Heart right ventricle (tissue), 16 donors: ENCODE results near the gene HOXB2. TPM values are rescaled to one million over a fixed set of nuclear protein-coding genes. Genes with fewer than 3 reads are reported as not detected.
A peak's percentile ranks its signal among the peaks of the same experiment; 100 is the strongest.

Experiments used
- ATAC-seq, 8 donors: fragments of 200-7000 bp; cut with Tn5 transposase; one replicate each; pipeline ENCODE4 v1.9.1; 2020; ENCODE audit warnings: mild to moderate bottlenecking in 8 of 8, moderate library complexity in 8 of 8, moderate number of reproducible peaks in 1 of 8
- DNase-seq, 2 donors: peaks; one replicate each; pipeline ENCODE4 v3.0.0-alpha.2; 2020
- H3K27ac ChIP-seq, 10 donors: fragments of 200-600 bp; sonication (generic) in 2 of 10; one replicate each; pipeline versions ENCODE4 v1.5.0 to v1.8.0; 2020 to 2022; ENCODE audit warnings: mild to moderate bottlenecking in 3 of 10
- H3K27me3 ChIP-seq, 7 donors: fragments of 200-600 bp; one replicate each; pipeline ENCODE4 v1.8.0; 2021 to 2022; ENCODE audit warnings: mild to moderate bottlenecking in 2 of 7
- H3K36me3 ChIP-seq, 9 donors: fragments of 200-600 bp; sonication (generic) in 1 of 9; one replicate each; pipeline versions ENCODE4 v1.5.0 to v1.8.0; 2020 to 2022; ENCODE audit warnings: mild to moderate bottlenecking in 2 of 9
- H3K4me1 ChIP-seq, 9 donors: fragments of 200-600 bp; sonication (generic) in 1 of 9; one replicate each; pipeline versions ENCODE4 v1.5.0 to v1.8.0; 2020 to 2022; ENCODE audit warnings: mild to moderate bottlenecking in 4 of 9
- H3K4me3 ChIP-seq, 10 donors: fragments of 200-600 bp; sonication (generic) in 2 of 10; one replicate each; pipeline versions ENCODE4 v1.5.0 to v1.8.0; 2020 to 2022; ENCODE audit warnings: mild to moderate bottlenecking in 7 of 10, moderate library complexity in 2 of 10
- H3K9me3 ChIP-seq, 11 donors: fragments of 200-600 bp in 10 of 11; sonication (generic) in 2 of 11; one replicate each; pipeline versions ENCODE4 v1.5.0 to v1.8.0; 2013 to 2022; ENCODE audit warnings: mild to moderate bottlenecking in 2 of 11, control low read depth in 1 of 11, moderate library complexity in 1 of 11
- WGBS, 2 donors: extraction: QIAGEN DNeasy Blood & Tissue Kit; methylation state at CpG; one replicate each; pipeline ENCODE4 v1.1.7; 2013; ENCODE audit warnings: inconsistent platforms in 1 of 2; 5-methylcytosine and 5-hydroxymethylcytosine counted together
- intact Hi-C, 10 donors: fragments of 100-400 bp; cut with DNase I; formaldehyde crosslinking; loops; one replicate each; pipeline versions ENCODE4 v1.11.1 to v1.14.2; 2022
- polyA plus RNA-seq, 2 donors: library from polyadenylated mRNA; stranded (reverse); fragments of 200-250 nt; gene quantifications; one replicate each; pipeline ENCODE4 v1.2.3, GENCODE V29; 2013
- total RNA-seq, 10 donors: library from RNA; stranded (reverse); fragmentation: NEBNext Ultra II Directional in 3 of 10; extraction: Animal tissue kit (Norgen Biotek cat#: 25700) in 3 of 10; gene quantifications; one replicate each; pipeline versions ENCODE4 v1.2.1 to v1.2.4, GENCODE V29; 2021 to 2023
- TF ChIP-seq, protein P1 (sequence below), 9 donors: fragments of 200-600 bp; sonication (generic) in 2 of 9; IDR thresholded peaks; one replicate each; pipeline versions ENCODE4 v1.5.0 to v1.8.0; 2021 to 2022; ENCODE audit warnings: antibody characterized with exemption in 9 of 9, mild to moderate bottlenecking in 5 of 9, moderate library complexity in 1 of 9
- donor health status: Arrhythmogenic right ventricular cardiomyopathy.
- donor health status: ischemic (EF 13 %, LVEDD 7.1; RV severe dilation, severe dysfunction).
- donor health status: healthy with polysubstance abuse.
- donor health status: DM: no; HTN: yes; CAD: no.
- donor health status: DM: no; HTN: no; CAD: no.
- donor health status: ischemic (EF 25% LVEDD 6.9; RV normal size, moderate dysfunction).
- donor health status: ischemic (EF 25% LVEDD 5.7; RV mildly dilated, moderate dysfunction).
- donor health status: healthy.
- donor health status: DM: yes; HTN: yes; CAD: no.
- donor health status: Ischemic cardiomyopathy.
- donor health status: ischemic (EF 35%, LVEDD 5.7; RV mildly dilated, moderate dysfunction).
- donor health status: nonischemic (EF 11% LVEDD 7.7; RV severe dilation, severe dysfunction).
- donor health status: DM: yes; HTN: yes; CAD: no.
- donor health status: PGD.
- donor health status: ischemic (EF 29% LVEDD 5.4; RV normal size, mild dysfunction).
- donor health status: nonischemic (EF 23%, LVEDD 6.1; RV moderate dilation, normal function).

The HOXB2 gene
- total and polyA plus RNA-seq, 12 donors = 0.47 to 7.9 (median 2.2) TPM

DNA sequence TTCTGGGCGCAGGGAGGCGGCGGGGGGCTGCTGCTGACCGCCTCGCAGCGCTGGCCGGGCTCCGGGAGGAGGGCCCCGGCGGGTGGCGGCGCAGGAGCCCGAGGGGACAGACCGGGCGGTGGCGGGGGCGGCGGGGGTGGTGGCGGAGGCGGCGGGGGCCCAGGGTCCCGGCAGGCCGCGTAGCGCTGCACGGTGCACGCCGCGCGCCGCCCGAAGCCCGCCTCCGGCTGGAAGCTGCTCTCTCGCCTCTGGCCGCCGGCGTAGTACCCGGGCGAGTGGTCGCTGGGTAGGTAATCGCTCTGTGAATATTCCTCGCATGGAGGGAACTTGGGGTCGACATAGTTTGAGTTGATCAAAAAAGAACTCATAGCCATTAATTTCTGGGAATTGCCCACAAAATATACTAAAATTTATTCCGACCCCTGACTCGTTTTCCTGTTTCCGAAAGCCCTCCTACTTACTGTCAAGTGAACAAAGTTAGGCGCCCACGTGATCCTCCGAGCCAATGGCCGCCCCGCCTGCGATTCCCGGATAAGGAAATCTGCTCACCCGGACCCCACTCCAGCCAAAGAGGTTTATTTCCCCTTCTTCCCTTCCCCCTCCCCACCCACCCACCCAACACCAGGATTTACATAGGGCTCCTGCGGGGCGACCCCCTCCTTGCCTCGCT is 33.2 kb upstream of the HOXB2 start, which contains the start of gene HOXB4:
Gene HOXB4 (minus strand): TSS at position 405 of the 670 bp plus-strand sequence. CDS start 31 bp downstream, at position 374.
- DNase-seq (peak; percentile 20 to 52), ATAC-seq (peak in 6 of 8 donors; percentile 26 to 73 (median 56))
- Histone ChIP-seq H3K9me3 (no peaks in the 10 kb centered on the region), H3K4me1 (peaks cover 0 to 52% (median 7%) of the 10 kb centered on the region in 9 donors), H3K4me3 (peak within 1 kb of the TSS; percentile 30 to 61 (median 40)), H3K27me3 (peaks cover 65 to 100% (median 100%) of the 10 kb centered on the region in 7 donors), H3K36me3 (no peaks in the 10 kb centered on the region), H3K27ac (peak within 1 kb of the TSS in 6 of 10 donors; percentile 21 to 83 (median 68))
- TF ChIP-seq, protein P1, sequence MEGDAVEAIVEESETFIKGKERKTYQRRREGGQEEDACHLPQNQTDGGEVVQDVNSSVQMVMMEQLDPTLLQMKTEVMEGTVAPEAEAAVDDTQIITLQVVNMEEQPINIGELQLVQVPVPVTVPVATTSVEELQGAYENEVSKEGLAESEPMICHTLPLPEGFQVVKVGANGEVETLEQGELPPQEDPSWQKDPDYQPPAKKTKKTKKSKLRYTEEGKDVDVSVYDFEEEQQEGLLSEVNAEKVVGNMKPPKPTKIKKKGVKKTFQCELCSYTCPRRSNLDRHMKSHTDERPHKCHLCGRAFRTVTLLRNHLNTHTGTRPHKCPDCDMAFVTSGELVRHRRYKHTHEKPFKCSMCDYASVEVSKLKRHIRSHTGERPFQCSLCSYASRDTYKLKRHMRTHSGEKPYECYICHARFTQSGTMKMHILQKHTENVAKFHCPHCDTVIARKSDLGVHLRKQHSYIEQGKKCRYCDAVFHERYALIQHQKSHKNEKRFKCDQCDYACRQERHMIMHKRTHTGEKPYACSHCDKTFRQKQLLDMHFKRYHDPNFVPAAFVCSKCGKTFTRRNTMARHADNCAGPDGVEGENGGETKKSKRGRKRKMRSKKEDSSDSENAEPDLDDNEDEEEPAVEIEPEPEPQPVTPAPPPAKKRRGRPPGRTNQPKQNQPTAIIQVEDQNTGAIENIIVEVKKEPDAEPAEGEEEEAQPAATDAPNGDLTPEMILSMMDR (IDR thresholded peaks at IDR 0.05) = no peak
- 1 to 2% methylated on average over 54 to 57 of the region's 58 CpGs for WGBS, 2 donors
- intact Hi-C loops = loop anchor here in 2 of 10 donors (5.0 kb wide), 1 partner anchor 36 kb away; no protein-coding TSS in a partner anchor

DNA sequence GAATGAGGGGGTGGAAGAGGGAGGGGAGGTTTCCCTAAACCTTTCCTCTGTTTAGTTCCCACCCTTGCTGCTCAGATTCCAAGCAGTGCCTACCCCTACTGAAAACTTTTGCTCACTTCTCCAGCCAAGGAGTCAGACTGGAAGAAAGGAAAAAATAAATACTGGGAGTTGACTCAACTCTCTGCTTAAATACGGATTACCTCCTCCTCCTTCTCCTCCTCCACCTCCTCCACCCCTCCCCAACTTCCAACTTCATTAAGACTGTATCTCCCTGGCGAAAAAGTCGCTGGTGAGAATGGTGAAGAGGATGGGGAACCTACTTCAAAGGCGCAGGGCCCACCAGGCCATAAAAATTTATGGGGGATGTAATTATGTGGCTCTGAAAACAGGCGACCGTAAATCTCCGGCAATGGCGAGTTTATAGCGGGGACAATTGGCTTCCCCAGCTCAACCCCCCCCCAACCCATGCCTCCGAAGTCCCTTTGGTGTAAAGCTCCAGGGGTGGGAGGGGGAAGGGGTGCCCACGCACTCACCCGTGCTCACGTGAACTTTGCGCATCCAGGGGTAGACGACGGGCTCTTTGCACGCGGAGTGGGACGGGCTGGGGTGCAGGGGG is 32.5 kb upstream of the HOXB2 start:
- Histone ChIP-seq H3K36me3 (no peaks in the 10 kb centered on the region), H3K27ac (peak overlapping the region in 3 of 10 donors; percentile 74 to 83 (median 80)), H3K27me3 (peaks cover 70 to 100% (median 100%) of the 10 kb centered on the region in 7 donors), H3K4me1 (peaks cover 0 to 50% (median 7%) of the 10 kb centered on the region in 9 donors), H3K9me3 (no peaks in the 10 kb centered on the region), H3K4me3 (peak overlapping the region in 9 of 10 donors; percentile 2 to 61 (median 39))
- no peak for ATAC-seq
- 4 to 8% methylated on average over 19 of the region's 19 CpGs for WGBS, 2 donors
- TF ChIP-seq, protein P1 (IDR thresholded peaks at IDR 0.05) = no peak
- no peak for DNase-seq
- intact Hi-C loops = loop anchor here in 2 of 10 donors (5.0 kb wide), 1 partner anchor 35 kb away; no protein-coding TSS in a partner anchor

DNA sequence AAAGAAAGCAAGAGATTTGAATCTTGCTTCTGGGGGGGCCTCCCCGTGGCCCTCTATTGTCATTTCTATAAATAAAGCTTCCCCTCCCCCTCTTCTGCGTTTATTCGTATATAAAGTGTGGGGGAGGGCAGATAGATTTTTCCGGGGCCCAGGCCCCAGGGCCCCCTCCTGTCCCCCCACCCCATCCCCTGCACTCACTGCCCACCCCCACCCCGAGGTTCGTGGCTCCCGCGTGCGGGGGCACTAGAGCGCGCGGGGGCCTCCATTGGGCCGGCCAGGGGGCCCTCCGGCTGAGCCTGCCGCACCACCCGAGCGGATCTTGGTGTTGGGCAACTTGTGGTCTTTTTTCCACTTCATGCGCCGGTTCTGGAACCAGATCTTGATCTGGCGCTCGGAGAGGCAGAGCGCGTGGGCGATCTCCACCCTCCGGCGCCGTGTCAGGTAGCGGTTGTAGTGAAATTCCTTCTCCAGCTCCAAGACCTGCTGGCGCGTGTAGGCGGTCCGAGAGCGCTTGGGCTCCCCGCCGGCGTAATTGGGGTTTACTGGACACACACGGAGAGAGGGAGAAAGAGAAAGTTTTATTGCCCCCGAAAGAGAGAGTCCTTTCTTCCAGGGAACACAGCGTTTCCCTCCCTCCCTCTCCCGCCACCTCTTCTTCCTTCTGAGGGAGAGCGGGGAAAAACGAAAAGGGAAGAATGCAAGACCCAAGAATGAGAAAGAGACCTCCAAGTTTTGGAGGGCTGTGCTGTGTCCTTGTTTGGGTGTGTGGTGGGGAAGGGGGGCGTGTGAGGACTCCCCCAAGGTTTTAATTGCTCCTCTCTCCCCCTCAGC is 31.8 kb upstream of the HOXB2 start:
- Histone ChIP-seq H3K4me1 (peaks cover 0 to 42% (median 7%) of the 10 kb centered on the region in 9 donors), H3K36me3 (no peaks in the 10 kb centered on the region)
- ATAC-seq = no peak

More for the DNA sequence above, 31.8 kb upstream of the HOXB2 start:
- Histone ChIP-seq H3K27ac (peak overlapping the region in 3 of 10 donors; percentile 14 to 83 (median 74)), H3K27me3 (peaks cover 66 to 100% (median 100%) of the 10 kb centered on the region in 7 donors), H3K9me3 (no peaks in the 10 kb centered on the region), H3K4me3 (peak overlapping the region in 8 of 10 donors; percentile 2 to 61 (median 30))
- TF ChIP-seq, protein P1 (IDR thresholded peaks at IDR 0.05) = no peak
- WGBS, 2 donors = 6 to 11% methylated on average over 42 to 43 of the region's 43 CpGs
- intact Hi-C loops = loop anchor here in 2 of 10 donors (5.0 kb wide), 1 partner anchor 34 kb away; no protein-coding TSS in a partner anchor
- DNase-seq = no peak
